HepG2 (cell line): ENCODE results near the gene AFG1L. TPM values are rescaled to one million over a fixed set of nuclear protein-coding genes. Genes with fewer than 3 reads are reported as not detected.

Experiments used
- ATAC-seq: fragments of 200-7000 bp; cut with Tn5 transposase; 3 replicates; pipeline ENCODE4 v1.9.1; 2020; ENCODE audit warnings: mild to moderate bottlenecking, moderate library complexity
- BruUV-seq: library from RNA; stranded (reverse); fragments of 400-500 nt; replicated peaks from 2 replicates; lab custom pipeline; 2021; lab: Mats Ljungman, UMichigan
- CTCF ChIA-PET: fragments of 300-600 bp; formaldehyde crosslinking; extraction: SDS; loops from one replicate; lab custom pipeline; 2021; ENCODE audit warnings: low total read pairs, inconsistent platforms, low intra/inter-chr PET ratio; lab: Yijun Ruan, JAX
- POLR2A ChIA-PET: fragments of 350-600 bp; sonication (Branson Sonifier 250); formaldehyde crosslinking; loops from one replicate; lab custom pipeline; 2020; ENCODE audit warnings: antibody characterized with exemption, inconsistent platforms; lab: Yijun Ruan, JAX
- DNase-seq: peaks from one replicate; pipeline ENCODE4 v3.0.0-alpha.2; 2015; ENCODE audit warnings: low spot score
- FAIRE-seq: peaks from 3 replicates; lab custom pipeline; 2011; peaks lifted over from hg19 to GRCh38; lab: Jason Lieb, UNC
- H2AFZ ChIP-seq: one replicate; pipeline ENCODE4 v1.6.1; 2011; ENCODE audit warnings: low read length, inconsistent platforms
- H3K27ac ChIP-seq: fragments of 300-600 bp; 3 replicates; pipeline ENCODE4 v1.8.0; 2011; ENCODE audit warnings: mixed run types, mild to moderate bottlenecking, mixed read lengths, low read length, inconsistent platforms; ENCODE audit not compliant: insufficient read depth; ENCODE audit errors: extremely low read length
- H3K27me3 ChIP-seq, 2 experiments: fragments of 200-600 bp in 1 of 2; 2 replicates in 1 of 2; 3 replicates in 1 of 2; pipeline versions ENCODE4 v1.6.0 to v1.8.0; 2011; ENCODE audit warnings: low read length in 2 of 2, mild to moderate bottlenecking in 2 of 2, moderate library complexity in 2 of 2, inconsistent platforms in 1 of 2; ENCODE audit not compliant: insufficient read depth in 2 of 2, control insufficient read depth in 1 of 2
- H3K36me3 ChIP-seq, 2 experiments: fragments of 200-600 bp in 1 of 2; replicated peaks in 1 of 2; 2 replicates in 1 of 2; 3 replicates in 1 of 2; pipeline versions ENCODE4 v1.5.1 to v1.8.0; 2011; ENCODE audit warnings: low read length in 2 of 2, inconsistent platforms in 1 of 2; ENCODE audit not compliant: insufficient read depth in 2 of 2, control insufficient read depth in 1 of 2
- H3K4me1 ChIP-seq: 2 replicates; pipeline ENCODE4 v1.5.1; 2012; ENCODE audit warnings: low read length, inconsistent platforms; ENCODE audit not compliant: insufficient read depth
- H3K4me2 ChIP-seq: 2 replicates; pipeline ENCODE4 v1.6.0; 2011; ENCODE audit warnings: low read depth, low read length, inconsistent platforms
- H3K4me3 ChIP-seq, 3 experiments: fragments of 200-600 bp in 1 of 3; sonication (generic), shearing (Covaris generic) in 1 of 3; replicated peaks in 1 of 3; 2 replicates each; pipeline ENCODE4 v1.5.1; 2011 to 2016; ENCODE audit warnings: low read length in 3 of 3, inconsistent platforms in 2 of 3, low read depth in 2 of 3, mild to moderate bottlenecking in 2 of 3, control low read depth in 1 of 3, mixed read lengths in 1 of 3; ENCODE audit not compliant: insufficient read depth in 1 of 3
- H3K79me2 ChIP-seq: one replicate; pipeline ENCODE4 v1.6.1; 2011; ENCODE audit warnings: low read length, inconsistent platforms; ENCODE audit not compliant: insufficient read depth
- H3K9ac ChIP-seq: 2 replicates; pipeline ENCODE4 v1.6.0; 2011; ENCODE audit warnings: mild to moderate bottlenecking, low read depth, low read length, inconsistent platforms; ENCODE audit not compliant: insufficient read depth
- H3K9me3 ChIP-seq: 2 replicates; pipeline ENCODE4 v1.5.1; 2012; ENCODE audit warnings: mild to moderate bottlenecking, low read length
- H4K20me1 ChIP-seq: 2 replicates; pipeline ENCODE4 v1.6.0; 2011; ENCODE audit warnings: inconsistent platforms, mild to moderate bottlenecking, low read length, moderate library complexity; ENCODE audit not compliant: insufficient read depth
- HDAC2 ChIP-seq: sonication (generic); formaldehyde crosslinking; IDR thresholded peaks from 2 replicates; pipeline ENCODE4 v1.4.0; 2020; ENCODE audit warnings: missing genetic modification reagents
- MAZ ChIP-seq, 2 experiments: sonication (generic) in 1 of 2; formaldehyde crosslinking in 1 of 2; IDR thresholded peaks; 2 replicates each; pipeline versions ENCODE4 v1.5.0 to v1.6.1; 2012 to 2020; ENCODE audit warnings: low read depth in 2 of 2, mild to moderate bottlenecking in 2 of 2, borderline replicate concordance in 1 of 2, improper control_type of control experiment in 1 of 2, low read length in 1 of 2, missing genetic modification reagents in 1 of 2, moderate library complexity in 1 of 2
- NFKB2 ChIP-seq: sonication (generic); formaldehyde crosslinking; IDR thresholded peaks from 2 replicates; pipeline ENCODE4 v1.4.0; 2020; ENCODE audit warnings: missing genetic modification reagents, borderline replicate concordance
- NR3C1 ChIP-seq: sonication (generic); formaldehyde crosslinking; IDR thresholded peaks from 2 replicates; pipeline ENCODE4 v1.4.0; 2020; ENCODE audit warnings: missing genetic modification reagents
- SIN3B ChIP-seq: fragments of 150-350 bp; IDR thresholded peaks from 2 replicates; pipeline ENCODE4 v1.6.1; 2014; ENCODE audit warnings: low read length
- ZBTB42 ChIP-seq: sonication (generic); formaldehyde crosslinking; IDR thresholded peaks from 2 replicates; pipeline ENCODE4 v1.5.0; 2020; ENCODE audit warnings: mild to moderate bottlenecking, missing genetic modification reagents
- ZFYVE20 ChIP-seq: sonication (generic); formaldehyde crosslinking; IDR thresholded peaks from 2 replicates; pipeline ENCODE4 v1.8.0; 2023; ENCODE audit warnings: low read depth, mild to moderate bottlenecking, moderate library complexity, missing genetic modification reagents, borderline replicate concordance
- ZKSCAN1 ChIP-seq: fragments of 150-350 bp; IDR thresholded peaks from 2 replicates; pipeline ENCODE4 v1.6.1; 2014; ENCODE audit warnings: low read length
- ZNF225 ChIP-seq: sonication (generic); formaldehyde crosslinking; IDR thresholded peaks from 2 replicates; pipeline ENCODE4 v1.4.0; 2020; ENCODE audit warnings: mild to moderate bottlenecking, missing genetic modification reagents
- ZNF510 ChIP-seq: sonication (generic); formaldehyde crosslinking; IDR thresholded peaks from 2 replicates; pipeline ENCODE4 v1.4.0; 2020; ENCODE audit warnings: low read depth, mild to moderate bottlenecking, missing genetic modification reagents
- ZNF558 ChIP-seq: sonication (generic); formaldehyde crosslinking; IDR thresholded peaks from 2 replicates; pipeline ENCODE4 v1.9.0; 2022; ENCODE audit warnings: mild to moderate bottlenecking, missing genetic modification reagents, borderline replicate concordance
- ZNF572 ChIP-seq: sonication (generic); formaldehyde crosslinking; IDR thresholded peaks from 2 replicates; pipeline ENCODE4 v1.5.1; 2020; ENCODE audit warnings: mild to moderate bottlenecking, missing genetic modification reagents
- ZSCAN12 ChIP-seq: sonication (generic); formaldehyde crosslinking; IDR thresholded peaks from 2 replicates; pipeline ENCODE4 v1.9.0; 2021; ENCODE audit warnings: mild to moderate bottlenecking, missing genetic modification reagents
- WGBS: methylation state at CpG from one replicate; pipeline ENCODE4 v1.1.6; 2017; ENCODE audit warnings: low lambda C conversion rate; 5-methylcytosine and 5-hydroxymethylcytosine counted together
- in situ Hi-C: cut with HindIII; loops from 2 replicates; pipeline ENCODE4 v1.10.0; 2017; ENCODE audit warnings: low pct_unique_long_range_greater_than_20kb; ENCODE audit not compliant: extremely low pct_ligation_motif_present
- intact Hi-C: fragments of 100-400 bp; cut with micrococcal nuclease; formaldehyde crosslinking; loops from one replicate; pipeline ENCODE4 v1.10.0; 2022; ENCODE audit not compliant: unreplicated experiment
- polyA plus RNA-seq, 8 experiments: library from polyadenylated mRNA; depleted of rRNA in 3 of 8; stranded (reverse) in 7 of 8; unstranded in 1 of 8; fragments of >200 nt; fragmentation: Illumina TruSeq in 4 of 8; extraction: Trizol in 4 of 8; gene quantifications; 2 replicates each; pipeline versions ENCODE4 v1.2.1 to v1.2.3, GENCODE V29; 2011 to 2016; ENCODE audit warnings: low read depth in 4 of 8, missing spikeins in 1 of 8, mixed read lengths in 1 of 8; ENCODE audit not compliant: insufficient read depth in 1 of 8
- total RNA-seq, 5 experiments: library from RNA; depleted of rRNA; stranded (reverse); fragments of >200 nt; fragmentation: Illumina TruSeq; extraction: Trizol; gene quantifications; 2 replicates each; pipeline ENCODE4 v1.2.3, GENCODE V29; 2016; ENCODE audit warnings: low read depth in 1 of 5
- TF ChIP-seq, protein P1 (sequence below): sonication (generic); formaldehyde crosslinking; IDR thresholded peaks from 2 replicates; pipeline ENCODE4 v1.5.1; 2020; ENCODE audit warnings: missing genetic modification reagents, mild to moderate bottlenecking, borderline replicate concordance
- TF ChIP-seq, protein P2 (sequence below): sonication (generic); formaldehyde crosslinking; IDR thresholded peaks from 2 replicates; pipeline ENCODE4 v1.5.1; 2020; ENCODE audit warnings: mild to moderate bottlenecking, missing genetic modification reagents, moderate library complexity

Gene AFG1L
- total and polyA plus RNA-seq, 2 of the 13 experiments (the other 11 are each of a cell fraction or from before 2014, with no cell fraction given): 3.1 to 14.0 TPM

DNA sequence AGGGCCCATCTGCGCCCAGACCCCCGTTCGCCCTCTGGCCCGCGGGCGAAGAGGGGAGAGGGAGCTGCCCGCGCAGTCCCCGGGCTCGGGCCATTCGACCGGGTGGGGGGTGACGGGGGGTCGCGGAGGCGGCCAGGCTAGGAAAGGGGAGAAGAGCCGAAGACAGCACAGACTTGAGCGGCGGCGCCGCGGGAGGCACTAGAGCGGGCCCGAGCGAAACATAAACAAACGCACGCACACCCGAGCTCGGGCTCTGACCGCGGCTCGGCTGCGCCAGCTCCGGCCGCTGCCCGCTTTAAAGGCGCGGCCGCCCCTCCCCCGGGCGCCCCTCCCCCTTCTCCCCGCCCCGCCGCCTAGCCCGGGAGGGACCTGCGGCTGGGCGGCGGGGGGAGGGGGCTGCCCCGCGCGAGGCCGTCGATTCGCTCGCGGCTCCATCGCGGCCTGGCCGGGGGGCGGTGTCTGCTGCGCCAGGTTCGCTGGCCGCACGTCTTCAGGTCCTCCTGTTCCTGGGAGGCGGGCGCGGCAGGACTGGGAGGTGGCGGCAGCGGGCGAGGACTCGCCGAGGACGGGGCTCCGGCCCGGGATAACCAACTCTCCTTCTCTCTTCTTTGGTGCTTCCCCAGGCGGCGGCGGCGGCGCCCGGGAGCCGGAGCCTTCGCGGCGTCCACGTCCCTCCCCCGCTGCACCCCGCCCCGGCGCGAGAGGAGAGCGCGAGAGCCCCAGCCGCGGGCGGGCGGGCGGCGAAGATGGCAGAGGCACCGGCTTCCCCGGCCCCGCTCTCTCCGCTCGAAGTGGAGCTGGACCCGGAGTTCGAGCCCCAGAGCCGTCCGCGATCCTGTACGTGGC lies 265.8 kb downstream of the AFG1L start, which contains the start of gene FOXO3:
Gene FOXO3, plus strand, starts transcription at position 455 of the 846 bp plus-strand sequence. Its CDS starts 292 bp downstream, at position 747.
- peak; percentile 63 for ATAC-seq
- Histone ChIP-seq H3K4me3 (peak within 1 kb of the TSS; percentile 90 to 99 (median 96)), H3K27me3 (no peaks in the 10 kb centered on the region; a peak in 2 of 5 replicates), H4K20me1 (peaks cover 32% of the 10 kb centered on the region), H2AFZ (no peak within 1 kb of the TSS), H3K9ac (peak within 1 kb of the TSS; percentile 87), H3K27ac (peak within 1 kb of the TSS; percentile 86), H3K9me3 (no peaks in the 10 kb centered on the region), H3K36me3 (peaks cover 0 to 7% of the 10 kb centered on the region in 2 experiments; a peak in 2 of 5 replicates), H3K79me2 (peaks cover 42% of the 10 kb centered on the region), H3K4me1 (peaks cover 53% of the 10 kb centered on the region), H3K4me2 (peak within 1 kb of the TSS; percentile 99)
- POLR2A ChIA-PET: interaction anchor here (0.5 to 3.1 kb wide), 18 partner anchors 10 to 823 kb away, joined by 3 to 16 read pairs (median 4); partner anchors contain the start of genes ARMC2, CEP57L1 and SESN1
- BruUV-seq: no TSS peak
- intact Hi-C loops: loop anchor here (10.0 kb wide), 1 partner anchor 154 kb away; no protein-coding TSS in a partner anchor
- CTCF ChIA-PET: no interaction called here
- peak; percentile 72 for DNase-seq
- in situ Hi-C loops: loop anchor here (5.0 kb wide), 1 partner anchor 222 kb away; no protein-coding TSS in a partner anchor
- WGBS: 2% methylated on average over 9 of the region's 110 CpGs
- no peak for FAIRE-seq
- peak; percentile 89 for TF ChIP-seq MAZ (IDR thresholded peaks at IDR 0.05; ENCODE audit: borderline replicate concordance, low read depth, low read length)
- TF ChIP-seq MAZ (CRISPR knock-in tag; IDR thresholded peaks at IDR 0.05; ENCODE audit: low read depth): no peak
- TF ChIP-seq ZNF510: 0 out of 2 replicates have a peak, but pooled peaks have one; percentile 49
- TF ChIP-seq ZFYVE20: no peak
- 0 out of 2 replicates have a peak, but pooled peaks have one; percentile 17 for TF ChIP-seq SIN3B
- no peak for TF ChIP-seq ZBTB42
- TF ChIP-seq HDAC2 (CRISPR knock-in tag): no peak; the same call in 1 of the 2 replicates
- TF ChIP-seq, protein P1, sequence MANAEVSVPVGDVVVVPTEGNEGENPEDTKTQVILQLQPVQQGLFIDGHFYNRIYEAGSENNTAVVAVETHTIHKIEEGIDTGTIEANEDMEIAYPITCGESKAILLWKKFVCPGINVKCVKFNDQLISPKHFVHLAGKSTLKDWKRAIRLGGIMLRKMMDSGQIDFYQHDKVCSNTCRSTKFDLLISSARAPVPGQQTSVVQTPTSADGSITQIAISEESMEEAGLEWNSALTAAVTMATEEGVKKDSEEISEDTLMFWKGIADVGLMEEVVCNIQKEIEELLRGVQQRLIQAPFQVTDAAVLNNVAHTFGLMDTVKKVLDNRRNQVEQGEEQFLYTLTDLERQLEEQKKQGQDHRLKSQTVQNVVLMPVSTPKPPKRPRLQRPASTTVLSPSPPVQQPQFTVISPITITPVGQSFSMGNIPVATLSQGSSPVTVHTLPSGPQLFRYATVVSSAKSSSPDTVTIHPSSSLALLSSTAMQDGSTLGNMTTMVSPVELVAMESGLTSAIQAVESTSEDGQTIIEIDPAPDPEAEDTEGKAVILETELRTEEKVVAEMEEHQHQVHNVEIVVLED (CRISPR knock-in tag): 0 out of 2 replicates have a peak, but pooled peaks have one; percentile 46
- peak; percentile 67; the same call in 1 of the 2 replicates for TF ChIP-seq NFKB2 (CRISPR knock-in tag)
- TF ChIP-seq ZNF558: no peak
- TF ChIP-seq ZNF572 (CRISPR knock-in tag): no peak
- no peak for TF ChIP-seq ZKSCAN1
- TF ChIP-seq NR3C1 (CRISPR knock-in tag): no peak
- TF ChIP-seq, protein P2, sequence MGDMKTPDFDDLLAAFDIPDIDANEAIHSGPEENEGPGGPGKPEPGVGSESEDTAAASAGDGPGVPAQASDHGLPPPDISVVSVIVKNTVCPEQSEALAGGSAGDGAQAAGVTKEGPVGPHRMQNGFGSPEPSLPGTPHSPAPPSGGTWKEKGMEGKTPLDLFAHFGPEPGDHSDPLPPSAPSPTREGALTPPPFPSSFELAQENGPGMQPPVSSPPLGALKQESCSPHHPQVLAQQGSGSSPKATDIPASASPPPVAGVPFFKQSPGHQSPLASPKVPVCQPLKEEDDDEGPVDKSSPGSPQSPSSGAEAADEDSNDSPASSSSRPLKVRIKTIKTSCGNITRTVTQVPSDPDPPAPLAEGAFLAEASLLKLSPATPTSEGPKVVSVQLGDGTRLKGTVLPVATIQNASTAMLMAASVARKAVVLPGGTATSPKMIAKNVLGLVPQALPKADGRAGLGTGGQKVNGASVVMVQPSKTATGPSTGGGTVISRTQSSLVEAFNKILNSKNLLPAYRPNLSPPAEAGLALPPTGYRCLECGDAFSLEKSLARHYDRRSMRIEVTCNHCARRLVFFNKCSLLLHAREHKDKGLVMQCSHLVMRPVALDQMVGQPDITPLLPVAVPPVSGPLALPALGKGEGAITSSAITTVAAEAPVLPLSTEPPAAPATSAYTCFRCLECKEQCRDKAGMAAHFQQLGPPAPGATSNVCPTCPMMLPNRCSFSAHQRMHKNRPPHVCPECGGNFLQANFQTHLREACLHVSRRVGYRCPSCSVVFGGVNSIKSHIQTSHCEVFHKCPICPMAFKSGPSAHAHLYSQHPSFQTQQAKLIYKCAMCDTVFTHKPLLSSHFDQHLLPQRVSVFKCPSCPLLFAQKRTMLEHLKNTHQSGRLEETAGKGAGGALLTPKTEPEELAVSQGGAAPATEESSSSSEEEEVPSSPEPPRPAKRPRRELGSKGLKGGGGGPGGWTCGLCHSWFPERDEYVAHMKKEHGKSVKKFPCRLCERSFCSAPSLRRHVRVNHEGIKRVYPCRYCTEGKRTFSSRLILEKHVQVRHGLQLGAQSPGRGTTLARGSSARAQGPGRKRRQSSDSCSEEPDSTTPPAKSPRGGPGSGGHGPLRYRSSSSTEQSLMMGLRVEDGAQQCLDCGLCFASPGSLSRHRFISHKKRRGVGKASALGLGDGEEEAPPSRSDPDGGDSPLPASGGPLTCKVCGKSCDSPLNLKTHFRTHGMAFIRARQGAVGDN (CRISPR knock-in tag): peak; percentile 72
- no peak for TF ChIP-seq ZNF225 (CRISPR knock-in tag)
- no peak for TF ChIP-seq ZSCAN12 (CRISPR knock-in tag)
